Gastrocnemius medialis (tissue), 4 donors: ENCODE results near the gene SDR42E1.

ENCODE experiments used
- POLR2A ChIP-seq, 2 donors: fragments of 450-650 bp; IDR thresholded peaks; one replicate each; pipeline ENCODE4 v1.6.1; 2017; ENCODE audit warnings: antibody characterized with exemption in 2 of 2, mild to moderate bottlenecking in 2 of 2, moderate library complexity in 2 of 2
- TF ChIP-seq, protein P1 (sequence below), 5 experiments: fragments of 450-650 bp in 3 of 5; fragments of 200-600 bp in 2 of 5; sonication (generic) in 2 of 5; IDR thresholded peaks in 4 of 5; conservative IDR thresholded peaks in 1 of 5; 1 replicate in 4 of 5; 2 replicates in 1 of 5; pipeline ENCODE4 v1.5.1; 2016 to 2019; ENCODE audit warnings: antibody characterized with exemption in 5 of 5, mild to moderate bottlenecking in 3 of 5, moderate library complexity in 3 of 5

DNA sequence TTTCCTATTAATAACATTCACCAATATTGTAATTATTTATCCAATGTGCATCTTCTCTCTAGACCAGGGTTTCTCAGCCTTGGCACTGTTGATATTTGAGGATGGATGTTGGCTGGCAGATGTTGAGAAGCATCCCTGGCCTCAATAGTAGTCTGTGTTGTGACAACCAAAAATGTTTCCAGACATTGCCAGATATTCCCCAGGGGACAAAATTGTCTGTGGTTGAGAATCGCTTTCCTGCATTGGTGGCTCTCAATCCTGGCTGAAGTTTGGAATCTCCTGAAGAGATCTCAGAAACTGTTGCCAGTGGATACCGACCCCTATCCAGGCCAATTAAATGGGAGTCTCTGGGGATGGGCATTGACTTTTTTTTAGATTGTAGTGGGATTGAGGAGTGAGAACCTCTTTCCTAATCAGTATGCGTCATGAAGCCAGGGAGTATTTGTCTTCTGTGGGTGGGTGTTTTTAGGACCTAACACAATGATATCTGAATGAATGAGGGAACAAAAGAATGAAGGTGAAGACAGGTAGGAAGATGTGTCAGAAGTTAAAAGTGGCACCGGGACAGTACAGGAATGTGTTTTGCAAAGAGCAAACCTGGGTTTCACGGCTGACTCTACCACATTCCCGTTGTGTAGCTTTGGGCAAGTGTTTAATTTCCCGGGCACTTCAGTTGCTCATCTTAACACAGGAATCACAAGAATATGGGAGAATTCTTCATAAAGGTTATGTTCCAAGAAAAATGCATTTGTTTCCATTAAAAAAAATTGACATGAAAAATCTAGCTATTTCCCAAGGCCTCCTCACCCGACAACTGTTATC lies 48.1 kb upstream of the SDR42E1 start:
- TF ChIP-seq, protein P1, sequence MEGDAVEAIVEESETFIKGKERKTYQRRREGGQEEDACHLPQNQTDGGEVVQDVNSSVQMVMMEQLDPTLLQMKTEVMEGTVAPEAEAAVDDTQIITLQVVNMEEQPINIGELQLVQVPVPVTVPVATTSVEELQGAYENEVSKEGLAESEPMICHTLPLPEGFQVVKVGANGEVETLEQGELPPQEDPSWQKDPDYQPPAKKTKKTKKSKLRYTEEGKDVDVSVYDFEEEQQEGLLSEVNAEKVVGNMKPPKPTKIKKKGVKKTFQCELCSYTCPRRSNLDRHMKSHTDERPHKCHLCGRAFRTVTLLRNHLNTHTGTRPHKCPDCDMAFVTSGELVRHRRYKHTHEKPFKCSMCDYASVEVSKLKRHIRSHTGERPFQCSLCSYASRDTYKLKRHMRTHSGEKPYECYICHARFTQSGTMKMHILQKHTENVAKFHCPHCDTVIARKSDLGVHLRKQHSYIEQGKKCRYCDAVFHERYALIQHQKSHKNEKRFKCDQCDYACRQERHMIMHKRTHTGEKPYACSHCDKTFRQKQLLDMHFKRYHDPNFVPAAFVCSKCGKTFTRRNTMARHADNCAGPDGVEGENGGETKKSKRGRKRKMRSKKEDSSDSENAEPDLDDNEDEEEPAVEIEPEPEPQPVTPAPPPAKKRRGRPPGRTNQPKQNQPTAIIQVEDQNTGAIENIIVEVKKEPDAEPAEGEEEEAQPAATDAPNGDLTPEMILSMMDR (IDR thresholded peaks at IDR 0.05 in 4 of 5, conservative IDR thresholded peaks at IDR 0.05 in 1 of 5): no peak
- no peak for TF ChIP-seq POLR2A (IDR thresholded peaks at IDR 0.05)
